CD8-positive, alpha-beta memory T cell (primary cell): ENCODE results near the gene SLC39A6. TPM values are rescaled to one million over a fixed set of nuclear protein-coding genes. Genes with fewer than 3 reads are reported as not detected.

Source experiments
- polyA plus RNA-seq: library from polyadenylated mRNA; unstranded; fragments of 300-500 nt; fragmentation: Illumina TruSeq; gene quantifications from one replicate; pipeline ENCODE4 v1.2.3, GENCODE V29; 2021
- total RNA-seq, 2 experiments: library from RNA; stranded (reverse); gene quantifications; one replicate each; pipeline ENCODE4 v1.2.3, GENCODE V29; 2021

SLC39A6 gene
- total and polyA plus RNA-seq, 3 experiments from 2014 or later: 33.1 to 44.8 (median 43.8) TPM

Other genes with a start within 250 kb of the SLC39A6 start
- gene RPRD1A, start 61.8 kb downstream of the SLC39A6 start, total RNA-seq: 10 to 100 TPM; 22.0 to 23.5 TPM
- 8.7 TPM for gene RPRD1A, start 61.8 kb downstream of the SLC39A6 start, polyA plus RNA-seq
- gene ELP2, start 559 bp upstream of the SLC39A6 start, total RNA-seq: 10 to 100 TPM; 85.8 to 89.6 TPM
- 64.1 TPM for gene ELP2, start 559 bp upstream of the SLC39A6 start, polyA plus RNA-seq
- gene MOCOS, start 58.2 kb upstream of the SLC39A6 start, total RNA-seq: under 1 TPM; 0.04 to 0.13 TPM
- gene MOCOS, start 58.2 kb upstream of the SLC39A6 start, polyA plus RNA-seq: 0.07 TPM
- gene FHOD3, start 168.4 kb upstream of the SLC39A6 start, total RNA-seq: not detected
- not detected for gene FHOD3, start 168.4 kb upstream of the SLC39A6 start, polyA plus RNA-seq